ENCODE measurements around the gene TSPY1. TPM values are rescaled to one million over a fixed set of nuclear protein-coding genes. Genes with fewer than 3 reads are reported as not detected.

TSPY1 gene
- not detected in 2 replicates for total RNA-seq

GRCh38 chrY:9466655-9467054 lies at the start of gene TSPY1:
Gene TSPY1 (plus strand): TSS chrY:9466955. CDS start chrY:9467001, 46 bp downstream.

GRCh38 chrY:9486967-9487366 lies 20.2 kb downstream of the TSPY1 start, which contains the start of gene TSPY9:
Gene TSPY9 (plus strand): TSS chrY:9487267. CDS start chrY:9487313, 46 bp downstream.

Other genes with a start within 250 kb of the TSPY1 start
- gene TSPY4, start 129.5 kb upstream of the TSPY1 start, total RNA-seq, result not detected in 2 replicates
- gene TSPY8, start 109.2 kb upstream of the TSPY1 start, total RNA-seq, result not detected in 2 replicates
- gene TSPY3, start 68.5 kb upstream of the TSPY1 start, total RNA-seq, result not detected in 2 replicates
- gene TSPY9, start 20.3 kb downstream of the TSPY1 start, total RNA-seq, result not detected in 2 replicates
- gene TSPY10, start 60.9 kb downstream of the TSPY1 start, total RNA-seq, result not detected in 2 replicates

Data from cardiac atrium fibroblast (primary cell).